Measurements from ENCODE around the gene DLG2.

Gene DLG2

DNA sequence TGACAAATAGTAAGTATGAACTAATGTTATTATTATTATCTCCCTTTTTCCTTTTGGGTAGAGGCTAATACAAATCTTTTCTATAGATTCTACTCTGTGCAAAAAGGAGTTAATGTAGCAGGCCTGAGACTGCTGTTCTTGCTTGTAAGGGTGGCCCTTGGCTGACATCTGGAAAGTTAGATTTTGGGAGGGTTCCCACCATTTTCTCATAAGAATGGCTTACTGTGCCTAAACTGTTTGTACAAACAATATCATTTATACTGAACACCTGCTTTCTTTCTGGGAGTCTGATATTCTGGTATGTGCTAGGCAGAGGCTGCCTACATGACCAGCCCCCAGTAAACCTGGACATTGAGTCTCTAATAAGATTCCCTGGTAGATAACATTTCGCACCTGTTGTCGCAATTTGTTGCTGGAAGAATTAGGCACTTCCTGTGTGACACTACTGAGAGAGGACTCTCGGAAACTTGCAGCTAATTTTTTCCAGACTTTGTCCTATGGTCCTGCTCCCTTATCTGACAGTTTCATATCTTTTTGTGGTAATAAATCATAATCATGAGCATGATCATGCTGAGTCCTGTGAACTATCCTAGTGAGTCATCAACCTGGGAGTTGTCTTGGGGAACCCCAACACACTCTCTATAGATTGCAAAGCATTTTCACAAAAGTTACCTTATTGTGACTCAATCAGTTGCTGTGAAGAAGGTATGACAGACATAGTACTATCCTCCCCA, 2083.3 kb downstream of the DLG2 start:
- no peak for TF ChIP-seq TAF1 (IDR thresholded peaks at IDR 0.05; ENCODE audit: borderline replicate concordance, insufficient read depth, low read length)
- TF ChIP-seq POLR2AphosphoS5 (IDR thresholded peaks at IDR 0.05; ENCODE audit: low read depth, low read length): no peak
- TF ChIP-seq, protein P1, sequence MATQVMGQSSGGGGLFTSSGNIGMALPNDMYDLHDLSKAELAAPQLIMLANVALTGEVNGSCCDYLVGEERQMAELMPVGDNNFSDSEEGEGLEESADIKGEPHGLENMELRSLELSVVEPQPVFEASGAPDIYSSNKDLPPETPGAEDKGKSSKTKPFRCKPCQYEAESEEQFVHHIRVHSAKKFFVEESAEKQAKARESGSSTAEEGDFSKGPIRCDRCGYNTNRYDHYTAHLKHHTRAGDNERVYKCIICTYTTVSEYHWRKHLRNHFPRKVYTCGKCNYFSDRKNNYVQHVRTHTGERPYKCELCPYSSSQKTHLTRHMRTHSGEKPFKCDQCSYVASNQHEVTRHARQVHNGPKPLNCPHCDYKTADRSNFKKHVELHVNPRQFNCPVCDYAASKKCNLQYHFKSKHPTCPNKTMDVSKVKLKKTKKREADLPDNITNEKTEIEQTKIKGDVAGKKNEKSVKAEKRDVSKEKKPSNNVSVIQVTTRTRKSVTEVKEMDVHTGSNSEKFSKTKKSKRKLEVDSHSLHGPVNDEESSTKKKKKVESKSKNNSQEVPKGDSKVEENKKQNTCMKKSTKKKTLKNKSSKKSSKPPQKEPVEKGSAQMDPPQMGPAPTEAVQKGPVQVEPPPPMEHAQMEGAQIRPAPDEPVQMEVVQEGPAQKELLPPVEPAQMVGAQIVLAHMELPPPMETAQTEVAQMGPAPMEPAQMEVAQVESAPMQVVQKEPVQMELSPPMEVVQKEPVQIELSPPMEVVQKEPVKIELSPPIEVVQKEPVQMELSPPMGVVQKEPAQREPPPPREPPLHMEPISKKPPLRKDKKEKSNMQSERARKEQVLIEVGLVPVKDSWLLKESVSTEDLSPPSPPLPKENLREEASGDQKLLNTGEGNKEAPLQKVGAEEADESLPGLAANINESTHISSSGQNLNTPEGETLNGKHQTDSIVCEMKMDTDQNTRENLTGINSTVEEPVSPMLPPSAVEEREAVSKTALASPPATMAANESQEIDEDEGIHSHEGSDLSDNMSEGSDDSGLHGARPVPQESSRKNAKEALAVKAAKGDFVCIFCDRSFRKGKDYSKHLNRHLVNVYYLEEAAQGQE (IDR thresholded peaks at IDR 0.05; ENCODE audit: insufficient read depth in 1 of 2, low read depth in 2 of 2, low read length in 2 of 2): no peak
- TF ChIP-seq FOXP2 (optimal IDR thresholded peaks at IDR 0.05; ENCODE audit: borderline replicate concordance, extremely low read depth, extremely low read length, insufficient read depth): no peak
- no peak for TF ChIP-seq SIN3A (IDR thresholded peaks at IDR 0.05; ENCODE audit: borderline replicate concordance, insufficient read depth, low read length)

DNA sequence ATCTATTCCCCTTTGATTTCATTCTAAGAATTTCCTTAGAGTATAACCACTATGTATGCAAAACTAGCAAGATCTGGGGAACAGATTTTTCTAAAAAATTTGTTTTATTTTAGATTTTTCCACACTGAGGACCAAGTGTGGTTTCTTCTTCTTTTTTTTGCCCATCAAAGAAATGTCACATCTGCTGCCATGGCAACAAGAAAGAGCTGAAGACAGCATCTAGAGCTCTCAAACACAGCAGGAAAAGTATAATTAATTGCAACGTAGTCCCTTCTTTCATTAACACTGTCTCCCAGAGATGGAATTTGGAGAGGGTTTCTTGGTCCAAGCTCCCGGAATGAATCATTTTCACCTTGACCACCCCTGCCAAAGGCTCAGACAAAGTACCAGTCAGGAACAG, 2084.3 kb downstream of the DLG2 start:
- TF ChIP-seq TAF1 (IDR thresholded peaks at IDR 0.05; ENCODE audit: borderline replicate concordance, insufficient read depth, low read length) (no peak), POLR2AphosphoS5 (IDR thresholded peaks at IDR 0.05; ENCODE audit: low read depth, low read length) (no peak)
- TF ChIP-seq, protein P1 (IDR thresholded peaks at IDR 0.05; ENCODE audit: insufficient read depth in 1 of 2, low read depth in 2 of 2, low read length in 2 of 2): no peak

DNA sequence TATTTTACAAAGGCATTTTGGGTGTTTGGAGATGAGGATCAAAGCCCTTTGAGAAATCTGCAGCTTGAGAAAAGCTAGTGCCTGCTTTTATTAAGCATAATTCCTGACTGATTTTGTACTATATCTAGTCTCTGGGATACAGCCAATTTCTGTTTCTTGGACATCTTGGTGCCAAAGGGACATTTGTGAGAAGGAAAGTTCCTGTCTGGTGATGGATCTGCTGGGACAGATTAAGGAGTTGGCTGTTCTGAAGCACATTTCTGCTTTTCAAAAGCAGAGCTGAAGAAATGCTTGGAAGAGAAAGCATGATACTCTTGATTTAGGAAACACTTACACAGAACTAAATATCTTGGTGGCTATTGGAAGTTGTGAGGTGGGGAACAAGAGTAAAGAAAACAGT, 2086.4 kb downstream of the DLG2 start:
- TF ChIP-seq SIN3A (IDR thresholded peaks at IDR 0.05; ENCODE audit: borderline replicate concordance, insufficient read depth, low read length): no peak
- no peak for TF ChIP-seq POLR2AphosphoS5 (IDR thresholded peaks at IDR 0.05; ENCODE audit: low read depth, low read length)
- no peak for TF ChIP-seq FOXP2 (optimal IDR thresholded peaks at IDR 0.05; ENCODE audit: borderline replicate concordance, extremely low read depth, extremely low read length, insufficient read depth)
- TF ChIP-seq, protein P1 (IDR thresholded peaks at IDR 0.05; ENCODE audit: insufficient read depth in 1 of 2, low read depth in 2 of 2, low read length in 2 of 2): no peak
- TF ChIP-seq TAF1 (IDR thresholded peaks at IDR 0.05; ENCODE audit: borderline replicate concordance, insufficient read depth, low read length): no peak

DNA sequence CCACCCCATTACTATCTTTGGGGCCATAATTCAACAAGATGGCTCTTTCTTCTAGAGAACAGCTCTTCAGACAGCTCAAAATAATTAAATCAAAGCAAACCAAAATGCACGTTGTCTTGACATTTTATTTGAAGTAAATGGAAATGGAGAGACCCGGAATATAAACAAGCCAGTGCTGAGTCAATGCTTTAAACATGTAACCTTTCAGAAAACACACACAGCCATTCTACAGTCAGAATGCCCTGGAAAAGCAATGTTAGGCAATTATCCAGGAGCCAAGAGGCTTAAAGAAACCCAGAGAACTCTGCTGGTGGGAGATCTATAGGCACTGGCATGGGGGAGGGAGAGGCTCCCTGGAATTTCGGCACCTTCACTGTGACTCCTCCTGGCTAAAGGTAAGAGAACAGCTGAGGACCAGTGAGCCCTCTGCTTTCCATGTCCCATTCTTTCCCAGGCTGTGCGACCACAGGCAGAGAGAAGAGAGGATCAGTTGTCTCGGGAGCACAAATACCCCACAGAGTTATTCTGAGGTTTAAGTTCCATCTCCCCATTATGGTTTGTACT, 2086.9 kb downstream of the DLG2 start:
- no peak for TF ChIP-seq TAF1 (IDR thresholded peaks at IDR 0.05; ENCODE audit: borderline replicate concordance, insufficient read depth, low read length)
- TF ChIP-seq POLR2AphosphoS5 (IDR thresholded peaks at IDR 0.05; ENCODE audit: low read depth, low read length): no peak
- TF ChIP-seq, protein P1 (IDR thresholded peaks at IDR 0.05; ENCODE audit: insufficient read depth in 1 of 2, low read depth in 2 of 2, low read length in 2 of 2): no peak
- no peak for TF ChIP-seq FOXP2 (optimal IDR thresholded peaks at IDR 0.05; ENCODE audit: borderline replicate concordance, extremely low read depth, extremely low read length, insufficient read depth)
